T-cell (primary cell): ENCODE measurements around the gene EML6. TPM values are rescaled to one million over a fixed set of nuclear protein-coding genes. Genes with fewer than 3 reads are reported as not detected.
A peak's percentile ranks its signal among the peaks of the same experiment; 100 is the strongest.

Source experiments
- ATAC-seq, 4 experiments: fragments of 200-7000 bp in 3 of 4; fragments of 150-1000 bp in 1 of 4; cut with Tn5 transposase; replicated peaks in 1 of 4; 1 replicate in 3 of 4; 2 replicates in 1 of 4; pipeline ENCODE4 v1.10.0; 2021; ENCODE audit warnings: moderate library complexity in 3 of 4, mild to moderate bottlenecking in 2 of 4, moderate number of reproducible peaks in 1 of 4
- CTCF ChIA-PET, 2 donors: fragments of 300-600 bp; sonication (Branson Sonifier 250); formaldehyde crosslinking; loops; one replicate each; lab custom pipeline; 2022; ENCODE audit warnings: antibody characterized with exemption in 2 of 2; lab: Charles Lee
- POLR2A ChIA-PET, 2 donors: fragments of 300-600 bp; sonication (Branson Sonifier 250); formaldehyde crosslinking; loops; one replicate each; lab custom pipeline; 2022; ENCODE audit warnings: antibody characterized with exemption in 2 of 2; lab: Charles Lee
- DNase-seq, 35 experiments: peaks; one replicate each; pipeline versions ENCODE4 v3.0.0 to v3.0.0-alpha.2; 2013 to 2023
- H3K27ac ChIP-seq: one replicate; pipeline ENCODE4 v1.5.1; 2013; ENCODE audit warnings: low read length
- H3K27me3 ChIP-seq, 2 experiments: replicated peaks in 1 of 2; 1 replicate in 1 of 2; 2 replicates in 1 of 2; pipeline versions ENCODE4 v1.6.1 to v1.7.0; 2013; ENCODE audit warnings: low read length in 1 of 2, mixed read lengths in 1 of 2; ENCODE audit not compliant: control insufficient read depth in 2 of 2, insufficient read depth in 2 of 2; ENCODE audit errors: extremely low read depth in 1 of 2
- H3K36me3 ChIP-seq, 2 donors: 1 replicate in 1 of 2; 2 replicates in 1 of 2; pipeline versions ENCODE4 v1.6.1 to v1.7.0; 2013; ENCODE audit warnings: low read length in 1 of 2; ENCODE audit not compliant: control insufficient read depth in 2 of 2, insufficient read depth in 1 of 2; ENCODE audit errors: extremely low read depth in 1 of 2
- H3K4me1 ChIP-seq, 2 experiments: 1 replicate in 1 of 2; 2 replicates in 1 of 2; pipeline versions ENCODE4 v1.6.1 to v1.7.0; 2013; ENCODE audit warnings: low read length in 2 of 2, mixed read lengths in 1 of 2; ENCODE audit not compliant: insufficient read depth in 2 of 2, control insufficient read depth in 1 of 2; ENCODE audit errors: extremely low read depth in 1 of 2
- H3K4me3 ChIP-seq, 2 donors: 1 replicate in 1 of 2; 2 replicates in 1 of 2; pipeline versions ENCODE4 v1.5.1 to v1.7.0; 2013; ENCODE audit warnings: mild to moderate bottlenecking in 2 of 2, low read length in 1 of 2, moderate library complexity in 1 of 2; ENCODE audit not compliant: control insufficient read depth in 1 of 2; ENCODE audit errors: extremely low read depth in 1 of 2
- H3K9me3 ChIP-seq: 2 replicates; pipeline ENCODE4 v1.7.0; 2013
- H3K27ac Mint-ChIP-seq, 2 donors: one replicate each; pipeline ENCODE4 v1.8.0; 2020 to 2021; ENCODE audit warnings: mild to moderate bottlenecking in 2 of 2, mixed read lengths in 2 of 2
- H3K27me3 Mint-ChIP-seq, 2 donors: one replicate each; pipeline ENCODE4 v1.8.0; 2021 to 2022; ENCODE audit warnings: mixed read lengths in 2 of 2
- H3K36me3 Mint-ChIP-seq: one replicate; pipeline ENCODE4 v1.8.0; 2021; ENCODE audit warnings: mixed read lengths
- H3K4me1 Mint-ChIP-seq, 3 donors: one replicate each; pipeline ENCODE4 v1.8.0; 2020 to 2022; ENCODE audit warnings: mixed read lengths in 3 of 3, mild to moderate bottlenecking in 1 of 3
- H3K4me3 Mint-ChIP-seq, 3 donors: one replicate each; pipeline ENCODE4 v1.8.0; 2020 to 2022; ENCODE audit warnings: mild to moderate bottlenecking in 3 of 3, mixed read lengths in 3 of 3, moderate library complexity in 3 of 3
- H3K9me3 Mint-ChIP-seq, 3 donors: one replicate each; pipeline ENCODE4 v1.8.0; 2020 to 2022; ENCODE audit warnings: mixed read lengths in 3 of 3
- WGBS: methylation state at CpG from one replicate; pipeline ENCODE4 v1.1.5; 2013; ENCODE audit warnings: missing lambda C conversion rate; ENCODE audit not compliant: insufficient coverage; 5-methylcytosine and 5-hydroxymethylcytosine counted together
- total RNA-seq, 35 experiments: library from RNA in 6 of 35; stranded (reverse) in 6 of 35; fragments of 120-200 nt in 1 of 35; gene quantifications; one replicate each; pipeline versions ENCODE4 v1.2.1 to v1.2.4 and lab custom pipeline; 2013 to 2026

EML6 gene
- total RNA-seq, 5 donors from 2014 or later (not counting 1 experiment from before 2014, with no cell fraction given) = 1.3 to 2.6 (median 1.8) TPM

DNA sequence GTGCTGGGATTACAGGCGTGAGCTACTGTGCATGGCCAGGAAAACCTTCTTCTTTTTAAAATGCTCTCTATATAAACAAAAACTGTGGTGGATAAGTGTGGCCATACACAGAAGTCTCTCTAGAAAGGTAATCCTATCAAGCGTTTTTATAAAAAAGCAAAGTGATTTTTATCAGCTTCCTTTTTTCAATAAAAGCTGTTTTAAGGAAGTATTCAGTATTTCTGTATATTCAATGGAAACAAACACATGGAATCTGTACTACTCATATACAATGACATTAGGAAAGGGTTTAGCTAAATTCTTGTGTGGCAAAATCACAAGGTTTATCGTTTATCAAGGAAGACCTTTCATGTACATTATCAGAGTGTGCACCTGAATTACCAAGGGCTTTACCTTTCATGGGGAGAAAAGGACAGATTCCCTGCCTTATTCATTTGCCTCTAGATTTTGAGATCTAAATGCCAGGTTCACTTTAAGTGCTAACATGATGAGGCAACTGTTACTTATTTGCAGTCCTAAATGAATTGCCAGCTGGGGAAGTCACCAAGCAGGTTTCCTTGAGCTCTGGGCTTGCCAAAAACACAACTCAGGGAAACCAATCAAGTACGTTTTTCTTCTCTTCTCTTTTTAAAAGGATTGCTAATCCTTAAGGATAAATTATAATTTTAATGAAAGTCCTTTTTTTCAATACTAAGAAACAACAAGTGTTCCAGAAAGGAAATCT is 256.0 kb downstream of the EML6 start:
- Histone ChIP-seq H3K9me3 (no peaks in the 10 kb centered on the region), H3K36me3 (peaks cover 0 to 21% of the 10 kb centered on the region in 2 donors), H3K27ac (no peak overlapping the region), H3K27me3 (no peaks in the 10 kb centered on the region), H3K4me1 (no peaks in the 10 kb centered on the region), H3K4me3 (no peak overlapping the region)
- Mint-ChIP-seq H3K27ac (no peak overlapping the region), H3K9me3 (no peaks in the 10 kb centered on the region), H3K36me3 (peaks cover 36% of the 10 kb centered on the region), H3K27me3 (no peaks in the 10 kb centered on the region), H3K4me3 (no peak overlapping the region), H3K4me1 (peaks cover 53 to 54% (median 54%) of the 10 kb centered on the region in 3 donors)
- ChIA-PET CTCF (interaction anchor here in 1 of 2 donors (1.1 kb wide), 1 partner anchor 7 kb away, joined by 7 read pairs; no protein-coding TSS in a partner anchor), POLR2A (interaction anchor here in 1 of 2 donors (0.7 kb wide), 1 partner anchor 337 kb away, joined by 3 read pairs; no protein-coding TSS in a partner anchor)
- 57% methylated on average over 1 of the region's 4 CpGs for WGBS
- DNase-seq (no peak), ATAC-seq (no peak)

DNA sequence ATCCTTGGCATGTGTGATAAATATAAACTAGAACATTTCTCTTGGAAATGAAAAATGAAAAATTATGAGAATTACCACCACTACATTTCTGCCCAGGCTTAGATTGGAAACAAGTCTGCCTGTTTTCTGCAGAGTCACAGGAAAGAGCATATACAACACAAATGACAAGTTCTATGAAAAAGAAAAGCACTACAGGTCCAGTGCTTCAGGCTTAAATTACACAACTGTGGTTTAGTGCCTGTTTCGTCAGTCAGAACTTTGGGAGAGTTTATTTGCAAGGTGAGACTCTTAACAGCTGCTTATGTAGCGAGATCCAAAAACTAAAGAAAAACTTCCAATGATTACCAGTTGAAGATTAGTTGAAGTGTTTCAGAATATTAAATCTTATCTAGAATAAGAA is 257.9 kb downstream of the EML6 start:
- no peaks in the 10 kb centered on the region for H3K9me3 Mint-ChIP-seq
- WGBS = no CpG with 5 or more reads among the region's 2 CpGs
- POLR2A ChIA-PET = no interaction called here
- peaks cover 44% of the 10 kb centered on the region for H3K36me3 Mint-ChIP-seq
- no peaks in the 10 kb centered on the region for H3K27me3 ChIP-seq
- no peaks in the 10 kb centered on the region for H3K27me3 Mint-ChIP-seq
- H3K36me3 ChIP-seq = peaks cover 0 to 26% of the 10 kb centered on the region in 2 donors
- no peak overlapping the region for H3K27ac Mint-ChIP-seq
- H3K4me1 Mint-ChIP-seq = peaks cover 58 to 59% (median 58%) of the 10 kb centered on the region in 3 donors
- no peak overlapping the region for H3K4me3 Mint-ChIP-seq
- H3K4me3 ChIP-seq = no peak overlapping the region
- H3K4me1 ChIP-seq = peaks cover 0 to 2% of the 10 kb centered on the region in 2 experiments
- no peak for DNase-seq
- H3K9me3 ChIP-seq = no peaks in the 10 kb centered on the region
- H3K27ac ChIP-seq = no peak overlapping the region
- CTCF ChIA-PET = no interaction called here
- no peak for ATAC-seq

DNA sequence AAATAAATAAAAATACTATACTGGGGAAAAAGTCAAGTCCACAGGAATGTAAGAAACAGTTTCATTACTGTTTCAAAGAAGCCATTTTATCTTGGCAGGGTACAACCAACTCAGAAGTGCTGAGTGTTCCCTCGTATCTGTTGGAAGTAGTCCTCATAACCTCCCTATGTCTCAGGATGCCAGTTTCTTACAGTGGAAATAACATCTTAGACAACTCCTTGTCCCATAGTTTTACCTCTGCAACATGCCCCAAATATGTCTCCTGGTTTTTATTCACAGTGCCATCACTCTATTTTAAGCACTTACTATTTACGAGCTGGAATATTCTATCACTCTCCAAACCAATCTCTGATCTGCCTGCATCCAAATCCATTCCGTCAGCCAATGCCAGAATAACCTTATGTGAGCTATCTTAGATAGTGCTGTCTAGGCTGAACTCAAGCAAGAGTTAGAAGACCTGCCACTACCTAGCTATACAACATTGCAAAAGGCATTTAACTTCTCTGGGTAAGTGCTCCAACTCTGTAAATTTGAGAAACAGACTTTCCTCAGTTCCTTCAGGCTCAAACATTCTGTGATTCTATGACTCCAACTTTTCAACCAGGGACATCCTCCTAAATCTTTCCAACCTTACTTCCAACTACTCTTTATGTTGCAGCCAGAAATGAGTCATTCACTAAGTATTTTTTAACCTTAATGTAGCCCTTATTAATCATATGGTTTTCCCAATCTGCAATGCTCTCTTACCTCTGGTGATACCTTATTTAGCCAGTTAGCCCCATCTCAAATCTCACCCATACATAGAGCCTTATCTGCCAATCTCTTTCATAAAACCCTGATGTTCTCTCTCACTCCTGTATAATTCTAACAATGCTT is 260.1 kb downstream of the EML6 start:
- Histone ChIP-seq H3K9me3 (no peaks in the 10 kb centered on the region), H3K27me3 (no peaks in the 10 kb centered on the region), H3K4me3 (no peak overlapping the region), H3K27ac (no peak overlapping the region), H3K36me3 (peaks cover 0 to 30% of the 10 kb centered on the region in 2 donors), H3K4me1 (peaks cover 0 to 2% of the 10 kb centered on the region in 2 experiments)
- Mint-ChIP-seq H3K27me3 (no peaks in the 10 kb centered on the region), H3K9me3 (no peaks in the 10 kb centered on the region), H3K4me1 (peaks cover 47 to 57% (median 54%) of the 10 kb centered on the region in 3 donors), H3K36me3 (peaks cover 46% of the 10 kb centered on the region), H3K27ac (peak overlapping the region in 1 of 2 donors; percentile 53), H3K4me3 (no peak overlapping the region)
- POLR2A ChIA-PET = no interaction called here
- ATAC-seq (no peak), DNase-seq (no peak)
- CTCF ChIA-PET = interaction anchor here in 1 of 2 donors (0.5 kb wide), 1 partner anchor 151 kb away, joined by 3 read pairs; no protein-coding TSS in a partner anchor
- 100% methylated on average over 2 of the region's 3 CpGs for WGBS

DNA sequence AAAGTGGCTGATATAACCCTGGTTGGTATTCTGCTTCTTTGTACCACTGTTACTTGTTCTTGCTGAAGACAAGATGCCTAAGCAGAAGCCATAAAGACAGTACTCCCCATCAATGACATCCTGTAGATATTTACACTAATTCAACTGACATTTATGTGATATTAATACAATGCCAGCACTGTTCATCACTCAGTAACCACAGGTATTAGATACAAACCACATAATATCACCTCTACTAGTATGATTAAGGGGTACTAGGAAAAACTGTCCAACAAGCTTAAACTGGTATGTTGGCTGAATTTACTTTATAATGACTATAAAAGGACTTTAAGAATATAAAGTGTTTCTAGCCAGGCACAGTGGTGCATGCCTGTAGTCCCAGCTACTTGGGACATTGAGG is 261.0 kb downstream of the EML6 start:
- Histone ChIP-seq H3K4me1 (peaks cover 0 to 2% of the 10 kb centered on the region in 2 experiments), H3K4me3 (no peak overlapping the region), H3K27me3 (no peaks in the 10 kb centered on the region), H3K27ac (no peak overlapping the region), H3K36me3 (peaks cover 0 to 30% of the 10 kb centered on the region in 2 donors), H3K9me3 (no peaks in the 10 kb centered on the region)
- H3K4me3 Mint-ChIP-seq = no peak overlapping the region
- peaks cover 46% of the 10 kb centered on the region for H3K36me3 Mint-ChIP-seq
- no peak for ATAC-seq
- CTCF ChIA-PET = interaction anchor here in 1 of 2 donors (0.6 kb wide), 1 partner anchor 22 kb away, joined by 3 read pairs; no protein-coding TSS in a partner anchor
- H3K4me1 Mint-ChIP-seq = peaks cover 46 to 62% (median 56%) of the 10 kb centered on the region in 3 donors
- DNase-seq = no peak
- POLR2A ChIA-PET = interaction anchor here in 1 of 2 donors (0.6 kb wide), 1 partner anchor 436 kb away, joined by 3 read pairs; no protein-coding TSS in a partner anchor
- H3K27me3 Mint-ChIP-seq = no peaks in the 10 kb centered on the region
- no peak overlapping the region for H3K27ac Mint-ChIP-seq
- no peaks in the 10 kb centered on the region for H3K9me3 Mint-ChIP-seq

DNA sequence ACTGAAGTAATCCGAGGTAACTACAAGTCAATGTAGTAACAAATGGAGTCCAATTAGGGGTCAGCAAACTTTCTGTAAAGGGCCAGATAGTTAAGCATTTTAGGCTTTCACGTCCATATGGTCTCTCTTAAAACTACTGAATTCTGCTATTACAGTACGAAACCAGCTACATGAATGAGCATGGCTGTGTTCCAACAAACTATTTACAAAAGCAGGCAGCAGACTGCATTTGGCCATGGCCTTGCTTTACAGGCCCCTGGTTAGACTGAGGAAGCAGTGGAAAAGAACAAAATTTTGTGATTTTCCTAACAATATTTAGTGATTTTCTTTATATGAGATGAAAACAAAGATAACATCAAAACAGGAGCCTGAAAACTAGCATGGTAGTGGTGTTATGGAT is 262.8 kb downstream of the EML6 start:
- CTCF ChIA-PET = interaction anchor here in 1 of 2 donors (1.0 kb wide), 1 partner anchor 8 kb away, joined by 7 read pairs; no protein-coding TSS in a partner anchor
- H3K27me3 ChIP-seq = no peaks in the 10 kb centered on the region
- H3K36me3 ChIP-seq = peaks cover 0 to 27% of the 10 kb centered on the region in 2 donors
- Mint-ChIP-seq H3K4me3 (no peak overlapping the region), H3K27me3 (no peaks in the 10 kb centered on the region), H3K9me3 (no peaks in the 10 kb centered on the region), H3K36me3 (peaks cover 40% of the 10 kb centered on the region), H3K4me1 (peaks cover 42 to 60% (median 53%) of the 10 kb centered on the region in 3 donors), H3K27ac (no peak overlapping the region)
- H3K27ac ChIP-seq = no peak overlapping the region
- peaks cover 0 to 2% of the 10 kb centered on the region in 2 experiments for H3K4me1 ChIP-seq
- no peak for ATAC-seq
- POLR2A ChIA-PET = no interaction called here
- no peak for DNase-seq
- no peaks in the 10 kb centered on the region for H3K9me3 ChIP-seq
- WGBS = 100% methylated on average over 2 of the region's 3 CpGs
- H3K4me3 ChIP-seq = no peak overlapping the region

DNA sequence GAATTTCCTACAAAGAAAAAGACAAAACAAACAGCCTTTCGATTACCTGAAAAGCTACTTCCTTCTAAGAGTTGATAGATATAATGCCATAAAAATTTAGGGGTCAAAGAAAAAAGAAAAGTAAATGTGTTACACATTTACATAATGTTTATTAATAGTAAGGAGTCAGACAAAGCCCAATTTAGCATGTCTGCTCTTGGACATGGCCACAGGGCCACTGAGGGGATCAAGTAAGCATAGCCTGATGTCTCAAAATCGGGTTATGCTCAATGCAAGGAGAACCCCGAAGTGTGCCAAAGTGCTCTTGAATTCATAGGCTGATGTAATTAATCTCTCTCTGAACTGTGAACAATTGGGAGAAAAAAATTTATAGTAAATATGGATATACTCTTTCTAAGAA is 265.1 kb downstream of the EML6 start:
- H3K4me3 Mint-ChIP-seq = no peak overlapping the region
- no peaks in the 10 kb centered on the region for H3K9me3 Mint-ChIP-seq
- ChIA-PET CTCF (interaction anchor here in 1 of 2 donors (1.0 kb wide), 1 partner anchor 60 kb away, joined by 4 read pairs; no protein-coding TSS in a partner anchor), POLR2A (no interaction called here)
- peaks cover 0 to 2% of the 10 kb centered on the region in 2 experiments for H3K4me1 ChIP-seq
- peaks cover 52 to 72% (median 59%) of the 10 kb centered on the region in 3 donors for H3K4me1 Mint-ChIP-seq
- H3K27me3 ChIP-seq = no peaks in the 10 kb centered on the region
- no peaks in the 10 kb centered on the region for H3K27me3 Mint-ChIP-seq
- no peaks in the 10 kb centered on the region for H3K9me3 ChIP-seq
- no peak overlapping the region for H3K27ac ChIP-seq
- 100% methylated on average over 1 of the region's 3 CpGs for WGBS
- no peak overlapping the region for H3K27ac Mint-ChIP-seq
- H3K36me3 ChIP-seq = peaks cover 0 to 16% of the 10 kb centered on the region in 2 donors
- ATAC-seq (no peak), DNase-seq (no peak)
- H3K36me3 Mint-ChIP-seq = peaks cover 36% of the 10 kb centered on the region
- no peak overlapping the region for H3K4me3 ChIP-seq
